GM23248 (cell line): ENCODE measurements around the gene FAM20B. TPM values are rescaled to one million over a fixed set of nuclear protein-coding genes. Genes with fewer than 3 reads are reported as not detected.

Experiments used
- DNase-seq: peaks from one replicate; pipeline ENCODE4 v3.0.0-alpha.2; 2015
- H2AFZ ChIP-seq: fragments of 200-600 bp; sonication (generic); 2 replicates; pipeline ENCODE4 v1.6.1; 2016; ENCODE audit warnings: antibody characterized with exemption
- H3F3A ChIP-seq: fragments of 200-600 bp; sonication (generic); 2 replicates; pipeline ENCODE4 v1.6.1; 2016; ENCODE audit warnings: mild to moderate bottlenecking, antibody characterized with exemption, mixed run types; ENCODE audit not compliant: insufficient read depth
- H3K27ac ChIP-seq: fragments of 200-600 bp; sonication (generic); 2 replicates; pipeline ENCODE4 v1.5.1; 2016; ENCODE audit warnings: mild to moderate bottlenecking
- H3K27me3 ChIP-seq: fragments of 200-600 bp; sonication (generic); replicated peaks from 2 replicates; pipeline ENCODE4 v1.6.1; 2016; ENCODE audit warnings: mild to moderate bottlenecking; ENCODE audit not compliant: insufficient read depth
- H3K36me3 ChIP-seq: fragments of 200-600 bp; sonication (generic); 2 replicates; pipeline ENCODE4 v1.6.1; 2016; ENCODE audit warnings: low read depth, mild to moderate bottlenecking
- H3K4me1 ChIP-seq: fragments of 200-600 bp; sonication (generic); 2 replicates; pipeline ENCODE4 v1.6.1; 2016; ENCODE audit warnings: mild to moderate bottlenecking; ENCODE audit not compliant: insufficient read depth
- H3K4me2 ChIP-seq: fragments of 200-600 bp; sonication (generic); one replicate; pipeline ENCODE4 v1.6.1; 2016; ENCODE audit warnings: mild to moderate bottlenecking; ENCODE audit not compliant: unreplicated experiment
- H3K4me3 ChIP-seq: fragments of 200-600 bp; sonication (generic); 2 replicates; pipeline ENCODE4 v1.5.1; 2016; ENCODE audit warnings: mild to moderate bottlenecking
- H3K79me2 ChIP-seq: fragments of 200-600 bp; sonication (generic); 2 replicates; pipeline ENCODE4 v1.6.1; 2016; ENCODE audit warnings: mild to moderate bottlenecking; ENCODE audit not compliant: insufficient read depth
- H3K9ac ChIP-seq: fragments of 200-600 bp; sonication (generic); 2 replicates; pipeline ENCODE4 v1.6.1; 2016; ENCODE audit warnings: mild to moderate bottlenecking
- H3K9me2 ChIP-seq: fragments of 200-600 bp; sonication (generic); 2 replicates; pipeline ENCODE4 v1.6.1; 2016; ENCODE audit warnings: mixed run types, mild to moderate bottlenecking, moderate library complexity; ENCODE audit not compliant: insufficient read depth
- H3K9me3 ChIP-seq: fragments of 200-600 bp; sonication (generic); one replicate; pipeline ENCODE4 v1.6.1; 2017; ENCODE audit warnings: low read depth
- H4K20me1 ChIP-seq: fragments of 200-600 bp; sonication (generic); 2 replicates; pipeline ENCODE4 v1.6.0; 2016; ENCODE audit not compliant: insufficient read depth
- EZH2 ChIP-seq: fragments of 200-600 bp; sonication (generic); IDR thresholded peaks from 2 replicates; pipeline ENCODE4 v1.6.1; 2018; ENCODE audit warnings: antibody characterized with exemption, mild to moderate bottlenecking; ENCODE audit not compliant: insufficient read depth, poor library complexity, severe bottlenecking
- EZH2phosphoT487 ChIP-seq: fragments of 200-600 bp; sonication (generic); IDR thresholded peaks from 2 replicates; pipeline ENCODE4 v1.6.1; 2018; ENCODE audit warnings: antibody characterized with exemption, moderate library complexity, mild to moderate bottlenecking, low read depth; ENCODE audit not compliant: insufficient read depth
- WGBS, 2 experiments: methylation state at CpG; one replicate each; pipeline ENCODE4 v1.1.6; 2015 to 2017; ENCODE audit warnings: low lambda C conversion rate in 2 of 2, low coverage in 1 of 2; ENCODE audit errors: missing lambda C conversion rate in 2 of 2; 5-methylcytosine and 5-hydroxymethylcytosine counted together
- in situ Hi-C: fragments of 300-500 bp; cut with MboI; formaldehyde crosslinking; loops from 2 replicates; pipeline ENCODE4 v1.15.0; 2020
- polyA plus RNA-seq: library from polyadenylated mRNA; unstranded; fragments of >200 nt; fragmentation: Nextera tagmentation; extraction: Ambion mirVana; gene quantifications from 2 replicates; pipeline ENCODE4 v1.2.1, GENCODE V29; 2016
- total RNA-seq: library from RNA; depleted of rRNA; stranded (reverse); fragments of >200 nt; shearing (Covaris generic); gene quantifications from 2 replicates; pipeline ENCODE4 v1.2.3, GENCODE V29; 2014

Gene FAM20B
- total and polyA plus RNA-seq, 2 experiments from 2014 or later: 10.6 to 34.9 TPM

- H3K4me2 ChIP-seq: no peak overlapping the region
- peaks cover 7% of the 10 kb centered on the region for H3K4me1 ChIP-seq
- no peak overlapping the region for H3K4me3 ChIP-seq
- in situ Hi-C loops: loop anchor here (25.0 kb wide), 1 partner anchor 700 kb away; no protein-coding TSS in a partner anchor
- TF ChIP-seq EZH2phosphoT487 (no peak), EZH2 (no peak)
- H2AFZ ChIP-seq: no peak overlapping the region
- H3K79me2 ChIP-seq: no peaks in the 10 kb centered on the region
- no peak overlapping the region for H3K27ac ChIP-seq
- DNase-seq: no peak
- no peaks in the 10 kb centered on the region for H3K36me3 ChIP-seq
- H3K9ac ChIP-seq: no peak overlapping the region
- H3K9me2 ChIP-seq: no peaks in the 10 kb centered on the region
- H4K20me1 ChIP-seq: no peaks in the 10 kb centered on the region
- H3F3A ChIP-seq: peaks cover 13% of the 10 kb centered on the region
- 58 to 67% methylated on average over 1 of the region's 1 CpG for WGBS, 2 experiments
- H3K9me3 ChIP-seq: no peaks in the 10 kb centered on the region
- no peaks in the 10 kb centered on the region for H3K27me3 ChIP-seq
Measured at GRCh38 chr1:179012038-179012437, 13.7 kb upstream of the FAM20B start.

- TF ChIP-seq EZH2phosphoT487 (no peak), EZH2 (no peak)
- Histone ChIP-seq H3K36me3 (no peaks in the 10 kb centered on the region), H3K9ac (no peak overlapping the region), H3K4me1 (peaks cover 18% of the 10 kb centered on the region), H3K79me2 (no peaks in the 10 kb centered on the region), H3F3A (peaks cover 16% of the 10 kb centered on the region), H4K20me1 (no peaks in the 10 kb centered on the region), H3K4me3 (no peak overlapping the region), H3K9me2 (no peaks in the 10 kb centered on the region), H3K27me3 (no peaks in the 10 kb centered on the region), H2AFZ (no peak overlapping the region), H3K4me2 (no peak overlapping the region), H3K9me3 (no peaks in the 10 kb centered on the region), H3K27ac (no peak overlapping the region)
- DNase-seq: no peak
- in situ Hi-C loops: loop anchor here (25.0 kb wide), 1 partner anchor 702 kb away; no protein-coding TSS in a partner anchor
- 96 to 100% methylated on average over 1 of the region's 1 CpG for WGBS, 2 experiments
Measured at GRCh38 chr1:179014123-179014522, 11.6 kb upstream of the FAM20B start.

- Histone ChIP-seq H3K79me2 (no peaks in the 10 kb centered on the region), H3K4me2 (no peak overlapping the region), H2AFZ (no peak overlapping the region), H3K4me3 (no peak overlapping the region), H3K9ac (no peak overlapping the region), H4K20me1 (no peaks in the 10 kb centered on the region), H3K9me2 (no peaks in the 10 kb centered on the region), H3K36me3 (no peaks in the 10 kb centered on the region), H3F3A (peaks cover 16% of the 10 kb centered on the region), H3K27ac (no peak overlapping the region), H3K9me3 (no peaks in the 10 kb centered on the region), H3K27me3 (no peaks in the 10 kb centered on the region), H3K4me1 (peaks cover 18% of the 10 kb centered on the region)
- in situ Hi-C loops: loop anchor here (25.0 kb wide), 1 partner anchor 703 kb away; no protein-coding TSS in a partner anchor
- TF ChIP-seq EZH2phosphoT487: no peak
- no peak for TF ChIP-seq EZH2
- WGBS, 2 experiments: 93 to 95% methylated on average over 2 of the region's 2 CpGs
- no peak for DNase-seq
Measured at GRCh38 chr1:179015396-179015795, 10.3 kb upstream of the FAM20B start.

GRCh38 chr1:179016706-179017382 lies 8.8 kb upstream of the FAM20B start:
- Histone ChIP-seq H4K20me1 (no peaks in the 10 kb centered on the region), H3K9ac (peak overlapping the region; percentile 40), H3K9me2 (no peaks in the 10 kb centered on the region), H3K27ac (peak overlapping the region; percentile 70), H3F3A (peaks cover 16% of the 10 kb centered on the region), H3K27me3 (no peaks in the 10 kb centered on the region), H3K4me2 (peak overlapping the region; percentile 52), H3K9me3 (no peaks in the 10 kb centered on the region), H2AFZ (peak overlapping the region; percentile 68), H3K36me3 (no peaks in the 10 kb centered on the region), H3K4me3 (no peak overlapping the region), H3K4me1 (peaks cover 18% of the 10 kb centered on the region), H3K79me2 (no peaks in the 10 kb centered on the region)
- peak; percentile 93 for DNase-seq
- TF ChIP-seq EZH2: no peak
- TF ChIP-seq EZH2phosphoT487: no peak
- WGBS, 2 experiments: 29 to 32% methylated on average over 5 of the region's 5 CpGs
- in situ Hi-C loops: loop anchor here (25.0 kb wide), 1 partner anchor 705 kb away; no protein-coding TSS in a partner anchor
